Stimulated activated CD4-positive, alpha-beta T cell treated with anti-CD3 and anti-CD28 coated beads, Interleukin-4, amount 100 ng/mL, for 4 hours (primary cell): ENCODE measurements around the gene PLCZ1.
"Not testable (repeated sequence)": the region's sequence is repeated elsewhere in the genome, so short reads cannot be mapped to it uniquely, and the experiment has no call there.

Experiments
- DNase-seq, 2 experiments: peaks; one replicate each; pipeline ENCODE4 v3.0.0-alpha.2; 2020

Gene PLCZ1

GRCh38 chr12:18696971-18697602, 40.7 kb downstream of the PLCZ1 start:
- no peak for DNase-seq

- not testable (repeated sequence) for DNase-seq
Observed at GRCh38 chr12:18693986-18694385, 43.8 kb downstream of the PLCZ1 start.

- no peak for DNase-seq
Observed at GRCh38 chr12:18690653-18691052, 47.2 kb downstream of the PLCZ1 start.

DNA sequence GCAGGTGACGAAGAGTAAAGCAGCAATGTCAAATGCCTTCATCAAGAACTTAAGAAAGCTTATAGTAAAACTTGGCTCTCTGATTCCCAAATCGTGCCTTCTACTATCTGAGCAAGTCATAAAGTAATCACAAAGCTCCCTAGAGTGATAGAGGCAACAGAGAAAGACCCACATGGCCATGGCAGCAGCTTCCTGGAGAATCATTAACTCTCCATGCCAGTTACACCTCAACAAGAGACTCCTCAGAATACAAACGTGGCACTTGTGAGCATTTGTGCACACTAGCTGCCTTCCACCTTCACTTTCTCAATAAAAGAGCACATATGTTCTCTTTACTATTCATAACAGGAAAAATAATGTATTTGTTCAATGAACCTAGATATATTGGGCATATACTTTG, 48.0 kb downstream of the PLCZ1 start:
- DNase-seq = no peak

DNA sequence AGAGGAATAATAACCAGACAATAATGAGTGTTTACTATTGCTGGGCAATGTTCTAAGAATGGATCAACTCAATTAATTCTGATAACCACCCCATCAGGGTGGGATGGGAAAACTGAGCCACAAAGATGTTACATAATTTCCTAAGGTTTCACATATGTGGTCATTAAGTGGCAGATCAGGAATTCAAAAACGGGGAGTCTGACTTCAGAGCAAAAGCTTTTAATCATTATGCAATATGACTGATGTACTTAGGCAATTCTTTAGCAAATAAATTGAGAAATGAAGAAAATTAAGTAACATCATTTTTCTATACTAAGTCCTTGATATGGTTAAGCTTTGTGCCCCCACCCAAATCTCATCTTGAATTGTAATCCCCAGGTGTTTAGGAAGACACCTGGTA, 53.4 kb downstream of the PLCZ1 start:
- DNase-seq = no peak

- DNase-seq = no peak
Observed at GRCh38 chr12:18683327-18684013, 54.3 kb downstream of the PLCZ1 start.

DNA sequence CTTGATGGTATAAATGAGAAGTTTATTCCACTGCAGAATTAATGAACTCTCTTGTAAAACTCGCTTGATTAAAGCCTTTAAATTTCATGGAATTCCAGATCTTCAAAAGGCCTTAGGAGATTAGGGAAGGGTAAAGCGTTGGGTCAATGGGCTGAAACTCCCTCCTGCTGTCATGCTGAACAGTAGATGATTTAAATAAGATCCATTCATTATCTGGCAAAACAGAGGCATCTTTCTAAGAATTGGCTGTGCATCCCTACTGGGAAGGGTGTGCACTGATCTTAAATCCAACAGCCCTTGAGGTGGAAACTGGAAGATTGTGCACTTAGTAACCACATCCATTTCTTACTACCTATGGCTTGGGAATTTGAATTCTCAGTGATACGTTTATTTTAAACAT, 56.0 kb downstream of the PLCZ1 start:
- no peak for DNase-seq

- no peak for DNase-seq
Observed at GRCh38 chr12:18676996-18677588, 60.7 kb downstream of the PLCZ1 start.

DNA sequence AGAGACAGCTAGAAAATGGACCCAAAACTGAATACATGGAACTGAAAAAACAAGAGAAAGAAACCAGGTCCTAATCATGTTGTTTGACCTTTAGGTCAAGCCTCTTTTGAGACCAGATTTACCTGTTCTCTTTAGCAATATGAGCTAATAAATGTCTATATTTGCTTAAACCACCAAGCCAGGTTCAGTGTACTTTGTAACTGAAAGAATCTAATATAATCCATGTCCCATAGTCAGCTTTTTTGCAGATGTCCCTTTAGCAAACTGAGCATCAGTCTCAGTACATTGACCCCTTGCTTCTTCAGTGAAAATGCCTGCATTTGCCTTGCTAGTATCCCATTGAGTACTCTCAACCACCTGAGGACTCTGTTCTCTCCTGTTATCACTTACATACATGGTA, 61.7 kb downstream of the PLCZ1 start:
- no peak for DNase-seq

GRCh38 chr12:18658829-18659228, 79.0 kb downstream of the PLCZ1 start:
- DNase-seq = no peak

DNA sequence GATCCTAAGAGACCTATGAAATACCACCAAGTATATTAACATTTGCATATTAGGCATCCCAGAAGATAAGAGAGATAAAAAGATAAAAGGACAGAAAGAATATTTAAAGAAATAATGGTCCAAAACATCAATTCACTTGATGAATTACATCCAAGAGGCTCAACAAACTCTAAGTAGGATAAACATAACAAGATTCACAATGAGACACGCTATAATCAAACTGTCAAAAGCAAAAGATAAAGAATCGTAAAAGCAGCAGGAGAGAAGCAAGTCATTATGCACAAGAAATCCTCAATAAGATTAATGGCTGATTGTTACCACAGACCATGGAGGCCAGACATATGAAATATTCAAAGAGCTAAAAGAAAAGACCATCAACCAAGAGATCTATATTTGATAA, 79.6 kb downstream of the PLCZ1 start:
- no peak for DNase-seq

DNA sequence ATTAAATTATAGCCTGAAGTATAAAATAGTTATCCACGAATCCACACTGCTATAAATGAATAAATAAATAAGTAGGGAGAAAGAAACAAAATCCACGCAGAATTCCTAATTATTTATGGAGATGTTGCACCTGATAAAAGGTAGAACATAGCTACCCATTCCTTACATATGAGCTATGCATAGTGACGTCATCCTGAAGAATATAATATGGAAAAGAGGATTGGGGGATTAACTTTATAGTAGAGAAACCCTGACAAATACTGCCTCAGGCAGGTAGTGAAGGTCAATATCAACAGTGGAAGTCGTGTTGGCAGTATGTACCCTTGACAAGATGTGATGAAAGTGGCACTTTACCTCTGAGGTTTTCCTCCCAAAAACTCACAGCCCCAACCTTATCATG, 82.5 kb downstream of the PLCZ1 start:
- DNase-seq = no peak

DNA sequence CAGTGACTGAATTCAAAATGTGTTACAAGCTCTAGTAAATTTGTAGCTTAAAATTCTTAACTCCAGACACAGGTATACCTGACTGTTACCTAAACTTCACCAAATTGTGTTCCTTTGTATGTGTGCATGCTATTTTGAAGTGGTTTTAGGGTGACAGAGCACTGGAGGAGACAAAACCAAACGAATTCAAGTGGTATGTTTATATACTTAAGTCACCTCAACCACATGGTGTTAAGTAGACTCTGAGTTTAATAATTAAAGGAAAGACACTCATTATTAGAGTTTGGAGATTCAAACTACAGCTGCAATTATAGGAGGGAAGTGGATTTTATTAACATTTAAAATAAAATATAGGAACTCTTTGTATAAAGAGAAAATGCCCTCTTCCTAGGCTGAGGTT, 84.3 kb downstream of the PLCZ1 start:
- DNase-seq = no peak

DNA sequence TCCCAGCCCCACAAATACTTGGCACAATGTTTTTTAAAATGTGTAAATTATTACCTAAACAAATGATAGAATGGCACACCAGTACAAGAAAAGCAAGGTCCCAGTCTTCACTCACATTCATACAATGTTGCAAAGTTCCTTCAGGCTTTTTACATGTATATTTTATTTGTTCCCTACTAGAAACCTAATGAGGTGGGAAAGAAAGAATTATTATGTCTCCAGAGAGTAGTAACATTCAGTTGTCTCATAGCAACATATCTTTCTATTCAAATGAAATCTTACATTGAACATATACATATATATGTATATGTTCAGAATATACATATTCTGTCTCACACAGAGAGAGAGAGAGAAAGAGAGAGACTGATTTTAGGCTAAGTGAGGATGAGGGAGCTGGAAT, 85.2 kb downstream of the PLCZ1 start:
- no peak for DNase-seq

DNA sequence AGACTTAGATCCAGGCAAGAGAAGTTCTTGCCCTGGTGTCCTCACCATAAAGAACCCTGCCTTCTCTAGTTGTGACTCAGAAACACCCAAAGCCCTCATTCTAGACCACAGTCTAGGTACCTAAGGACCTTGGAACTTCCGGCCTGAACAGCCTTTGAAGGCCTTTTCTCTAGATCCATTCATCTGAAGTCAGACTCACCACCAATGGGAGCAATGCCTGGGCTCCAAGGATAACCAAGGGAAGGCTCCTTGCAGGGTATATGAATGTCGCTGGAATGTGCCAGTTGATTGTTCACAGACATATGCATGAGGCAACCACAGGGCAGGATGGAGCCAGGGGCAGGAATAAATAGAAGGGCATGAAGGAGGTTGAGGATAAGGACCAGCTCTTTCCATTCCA, 86.3 kb downstream of the PLCZ1 start:
- no peak for DNase-seq

- no peak for DNase-seq
Observed at GRCh38 chr12:18646286-18646890, 91.4 kb downstream of the PLCZ1 start.

- no peak for DNase-seq
Observed at GRCh38 chr12:18644564-18644963, 93.2 kb downstream of the PLCZ1 start.

DNA sequence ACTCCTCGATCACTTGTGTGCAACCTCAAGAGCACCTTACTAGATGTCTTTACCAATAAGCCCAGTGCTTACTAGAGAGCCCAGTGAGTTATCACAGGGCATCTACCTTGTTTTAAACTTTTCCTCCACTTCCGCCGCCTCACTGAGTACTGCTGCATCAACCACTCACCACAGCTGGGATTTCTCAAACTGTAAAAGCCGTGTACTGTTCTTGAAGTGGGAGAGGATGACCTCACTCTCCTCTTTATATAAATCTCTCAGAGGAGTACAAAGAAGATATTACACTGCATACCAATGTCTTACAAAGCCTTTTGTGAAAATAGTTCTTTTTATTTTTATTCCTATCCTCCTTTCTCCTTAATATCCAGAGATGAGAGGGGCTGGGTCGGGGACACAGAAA, 94.1 kb downstream of the PLCZ1 start:
- DNase-seq = no peak

- no peak for DNase-seq
Observed at GRCh38 chr12:18640321-18640955, 97.4 kb downstream of the PLCZ1 start.

DNA sequence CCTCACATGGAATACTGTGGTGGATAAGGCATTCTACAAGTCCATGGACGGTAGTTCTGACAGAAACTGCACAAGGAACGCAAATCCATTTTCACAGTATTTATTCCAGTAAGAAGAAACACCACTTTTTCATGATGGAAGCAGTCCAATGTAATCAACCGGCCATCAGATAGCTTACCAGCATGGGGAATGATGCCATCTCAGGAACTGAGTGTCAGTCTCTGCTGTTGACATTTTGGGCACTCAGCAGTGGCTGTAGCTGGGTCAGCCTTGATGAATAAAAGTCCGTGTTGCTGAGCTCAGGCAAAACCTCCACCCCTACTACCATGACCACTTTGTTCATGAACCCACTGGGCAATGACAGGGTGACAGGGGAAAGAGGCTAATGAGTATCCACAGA, 103.4 kb downstream of the PLCZ1 start:
- no peak for DNase-seq
